ENCODE measurements around the gene SPINK5.

- no peak for TF ChIP-seq SP1 (IDR thresholded peaks at IDR 0.05)
- no peak for TF ChIP-seq FOXM1 (IDR thresholded peaks at IDR 0.05; ENCODE audit: borderline replicate concordance)
- no peak for TF ChIP-seq BHLHE40 (IDR thresholded peaks at IDR 0.05; ENCODE audit: borderline replicate concordance)
- no peak for TF ChIP-seq HDGF (IDR thresholded peaks at IDR 0.05; ENCODE audit: borderline replicate concordance)
- no peak for TF ChIP-seq TARDBP (IDR thresholded peaks at IDR 0.05)
- no peak for TF ChIP-seq FOXK2 (IDR thresholded peaks at IDR 0.05)
- no peak for TF ChIP-seq SUZ12 (IDR thresholded peaks at IDR 0.05)
- no peak for TF ChIP-seq ARNT (IDR thresholded peaks at IDR 0.05)
- no peak for TF ChIP-seq FOXA1 (IDR thresholded peaks at IDR 0.05)
These were observed 88.1 kb downstream of the SPINK5 start for GRCh38 chr5:148151872-148152271.
